BE2C (cell line): Measurements from ENCODE around the gene AURKAIP1.
"Not testable (repeated sequence)": the region's sequence is repeated elsewhere in the genome, so short reads cannot be mapped to it uniquely, and the experiment has no call there.

Experiments used
- DNase-seq: peaks from one replicate; pipeline ENCODE4 v3.0.0-alpha.2; 2020
- H3K27me3 ChIP-seq: fragments of 250-450 bp; sonication (Bioruptor Pico); 2 replicates; pipeline ENCODE4 v1.5.1; 2020; ENCODE audit warnings: mild to moderate bottlenecking
- H3K36me3 ChIP-seq: fragments of 250-450 bp; sonication (Bioruptor Pico); 2 replicates; pipeline ENCODE4 v1.5.1; 2020; ENCODE audit warnings: mild to moderate bottlenecking
- H3K4me1 ChIP-seq: fragments of 250-450 bp; sonication (Bioruptor Pico); 2 replicates; pipeline ENCODE4 v1.5.1; 2020
- H3K4me3 ChIP-seq: 2 replicates; pipeline ENCODE4 v1.5.1; 2011; ENCODE audit warnings: low read depth, low read length
- H3K9me3 ChIP-seq: fragments of 250-450 bp; sonication (Bioruptor Pico); 2 replicates; pipeline ENCODE4 v1.5.1; 2020
- TF ChIP-seq, protein P1 (sequence below): IDR thresholded peaks from 2 replicates; pipeline ENCODE4 v1.5.1; 2012; ENCODE audit warnings: mild to moderate bottlenecking, low read depth, low read length

AURKAIP1 gene

DNA sequence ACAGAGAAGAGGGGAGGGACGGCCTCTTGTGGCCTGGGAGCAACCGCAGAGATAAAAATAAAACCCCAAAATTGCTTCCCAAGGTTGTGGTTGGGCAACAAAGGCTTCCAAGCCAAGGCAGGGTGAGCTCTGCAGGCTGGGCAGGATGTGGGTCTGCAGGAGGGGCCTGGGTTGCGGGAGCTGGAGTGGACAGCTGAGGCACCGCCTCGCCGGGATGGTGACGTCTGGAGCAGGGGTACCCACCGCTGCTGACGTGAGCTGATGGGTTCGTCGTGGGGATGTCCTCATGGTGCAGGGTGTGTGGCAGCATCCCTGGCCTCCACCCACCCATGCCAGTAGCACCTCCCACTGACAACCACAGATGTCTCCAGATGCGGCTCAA lies 3.7 kb downstream of the AURKAIP1 start:
- DNase-seq = no peak
- H3K9me3 ChIP-seq = no peaks in the 10 kb centered on the region
- H3K36me3 ChIP-seq = peaks cover 28% of the 10 kb centered on the region
- TF ChIP-seq, protein P1, sequence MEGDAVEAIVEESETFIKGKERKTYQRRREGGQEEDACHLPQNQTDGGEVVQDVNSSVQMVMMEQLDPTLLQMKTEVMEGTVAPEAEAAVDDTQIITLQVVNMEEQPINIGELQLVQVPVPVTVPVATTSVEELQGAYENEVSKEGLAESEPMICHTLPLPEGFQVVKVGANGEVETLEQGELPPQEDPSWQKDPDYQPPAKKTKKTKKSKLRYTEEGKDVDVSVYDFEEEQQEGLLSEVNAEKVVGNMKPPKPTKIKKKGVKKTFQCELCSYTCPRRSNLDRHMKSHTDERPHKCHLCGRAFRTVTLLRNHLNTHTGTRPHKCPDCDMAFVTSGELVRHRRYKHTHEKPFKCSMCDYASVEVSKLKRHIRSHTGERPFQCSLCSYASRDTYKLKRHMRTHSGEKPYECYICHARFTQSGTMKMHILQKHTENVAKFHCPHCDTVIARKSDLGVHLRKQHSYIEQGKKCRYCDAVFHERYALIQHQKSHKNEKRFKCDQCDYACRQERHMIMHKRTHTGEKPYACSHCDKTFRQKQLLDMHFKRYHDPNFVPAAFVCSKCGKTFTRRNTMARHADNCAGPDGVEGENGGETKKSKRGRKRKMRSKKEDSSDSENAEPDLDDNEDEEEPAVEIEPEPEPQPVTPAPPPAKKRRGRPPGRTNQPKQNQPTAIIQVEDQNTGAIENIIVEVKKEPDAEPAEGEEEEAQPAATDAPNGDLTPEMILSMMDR = no peak
- H3K4me1 ChIP-seq = peaks cover 3% of the 10 kb centered on the region; the same call in 1 of the 2 replicates
- no peaks in the 10 kb centered on the region for H3K27me3 ChIP-seq
- no peak overlapping the region for H3K4me3 ChIP-seq

DNA sequence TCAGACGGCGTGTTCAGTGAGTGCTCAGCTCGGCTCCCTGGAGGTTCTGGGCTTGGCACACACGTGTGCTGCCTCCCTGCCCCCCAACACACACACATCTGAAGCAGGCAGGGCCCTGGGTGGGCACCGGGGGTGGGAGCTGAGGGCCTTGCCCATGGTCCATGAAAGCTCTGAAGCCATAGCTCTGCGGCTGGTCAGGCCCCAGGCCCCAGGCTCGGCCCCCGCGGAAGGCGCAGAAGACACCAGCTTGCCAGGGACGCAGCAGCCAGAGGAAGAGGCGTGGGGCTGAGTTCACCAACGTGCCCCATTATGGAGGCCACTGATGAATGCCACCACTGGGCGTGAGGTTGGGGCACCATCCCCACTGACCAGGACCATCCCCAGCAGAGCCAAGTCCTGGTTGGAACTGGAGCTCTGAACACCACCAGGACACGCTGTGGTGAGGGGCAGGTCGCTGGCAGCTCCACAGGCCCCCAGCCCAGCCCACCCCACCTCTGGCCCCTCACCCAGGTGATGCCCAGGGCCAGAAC lies 4.2 kb downstream of the AURKAIP1 start:
- no peaks in the 10 kb centered on the region for H3K9me3 ChIP-seq
- H3K36me3 ChIP-seq = peaks cover 28% of the 10 kb centered on the region
- DNase-seq = no peak
- TF ChIP-seq, protein P1 = no peak
- H3K4me1 ChIP-seq = peaks cover 3% of the 10 kb centered on the region; the same call in 1 of the 2 replicates
- H3K27me3 ChIP-seq = no peaks in the 10 kb centered on the region
- no peak overlapping the region for H3K4me3 ChIP-seq

DNA sequence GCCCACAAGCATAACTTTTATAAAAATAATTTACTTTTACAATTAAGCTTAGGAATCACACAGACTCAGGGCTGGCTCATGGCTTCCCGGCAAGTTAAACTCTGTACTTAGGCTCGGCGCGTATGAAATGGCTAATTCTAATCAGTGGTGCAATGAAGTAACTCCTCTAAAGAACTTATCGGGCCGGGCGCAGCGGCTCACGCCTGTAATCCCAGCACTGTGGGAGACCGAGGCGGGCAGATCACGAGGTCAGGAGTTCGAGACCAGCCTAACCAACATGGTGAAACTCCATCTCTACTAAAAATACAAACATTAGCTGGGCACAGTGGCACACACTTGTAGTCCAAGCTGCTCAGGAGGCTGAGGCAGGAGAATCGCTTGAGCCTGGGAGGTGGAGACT lies 4.9 kb downstream of the AURKAIP1 start:
- not testable (repeated sequence) for H3K27me3 ChIP-seq, DNase-seq, H3K9me3 ChIP-seq, H3K4me3 ChIP-seq, H3K4me1 ChIP-seq
- peaks cover 28% of the 10 kb centered on the region for H3K36me3 ChIP-seq

DNA sequence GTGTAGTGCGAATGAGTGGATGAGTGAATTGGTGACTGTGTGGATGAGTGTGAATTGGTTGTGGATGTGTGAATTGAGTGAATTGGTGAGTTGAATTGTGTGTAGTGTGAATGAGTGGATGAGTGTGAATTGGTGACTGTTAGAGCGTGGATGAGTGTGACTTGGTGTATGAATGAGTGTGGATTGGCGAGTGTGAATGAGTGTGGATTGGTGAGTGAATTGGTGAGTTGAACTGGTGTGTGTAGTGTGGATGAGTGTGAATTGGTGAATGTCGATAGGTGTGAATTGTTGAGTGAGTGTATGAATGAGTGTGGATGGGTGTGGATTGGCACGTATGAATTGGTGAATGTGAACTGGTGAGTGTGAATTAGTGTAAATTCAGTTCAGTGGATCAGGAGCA lies 7.7 kb downstream of the AURKAIP1 start:
- no peak overlapping the region for H3K4me3 ChIP-seq
- H3K9me3 ChIP-seq = no peaks in the 10 kb centered on the region
- peaks cover 3% of the 10 kb centered on the region; the same call in 1 of the 2 replicates for H3K4me1 ChIP-seq
- TF ChIP-seq, protein P1 = no peak
- no peaks in the 10 kb centered on the region for H3K27me3 ChIP-seq
- H3K36me3 ChIP-seq = peaks cover 11% of the 10 kb centered on the region
- no peak for DNase-seq

DNA sequence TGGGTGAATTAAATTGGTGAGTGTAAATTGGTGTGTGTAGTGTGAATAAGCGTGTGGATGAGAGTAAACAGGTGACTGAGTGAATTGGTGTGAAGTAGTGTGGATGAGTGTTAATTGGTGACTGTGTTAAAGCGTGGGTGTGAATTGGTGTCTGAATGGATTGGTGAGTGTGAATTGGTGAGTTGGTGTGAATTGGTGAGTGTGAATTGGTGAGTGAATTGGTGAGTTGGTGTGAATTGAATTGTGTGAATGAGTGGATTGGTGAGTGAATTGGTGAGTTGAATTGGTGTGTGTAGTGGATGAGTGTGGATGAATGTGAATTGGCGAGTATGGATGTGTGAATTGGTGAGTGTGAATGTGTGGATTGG lies 8.3 kb downstream of the AURKAIP1 start:
- Histone ChIP-seq H3K27me3 (no peaks in the 10 kb centered on the region), H3K4me3 (no peak overlapping the region)
- TF ChIP-seq, protein P1 = no peak

DNA sequence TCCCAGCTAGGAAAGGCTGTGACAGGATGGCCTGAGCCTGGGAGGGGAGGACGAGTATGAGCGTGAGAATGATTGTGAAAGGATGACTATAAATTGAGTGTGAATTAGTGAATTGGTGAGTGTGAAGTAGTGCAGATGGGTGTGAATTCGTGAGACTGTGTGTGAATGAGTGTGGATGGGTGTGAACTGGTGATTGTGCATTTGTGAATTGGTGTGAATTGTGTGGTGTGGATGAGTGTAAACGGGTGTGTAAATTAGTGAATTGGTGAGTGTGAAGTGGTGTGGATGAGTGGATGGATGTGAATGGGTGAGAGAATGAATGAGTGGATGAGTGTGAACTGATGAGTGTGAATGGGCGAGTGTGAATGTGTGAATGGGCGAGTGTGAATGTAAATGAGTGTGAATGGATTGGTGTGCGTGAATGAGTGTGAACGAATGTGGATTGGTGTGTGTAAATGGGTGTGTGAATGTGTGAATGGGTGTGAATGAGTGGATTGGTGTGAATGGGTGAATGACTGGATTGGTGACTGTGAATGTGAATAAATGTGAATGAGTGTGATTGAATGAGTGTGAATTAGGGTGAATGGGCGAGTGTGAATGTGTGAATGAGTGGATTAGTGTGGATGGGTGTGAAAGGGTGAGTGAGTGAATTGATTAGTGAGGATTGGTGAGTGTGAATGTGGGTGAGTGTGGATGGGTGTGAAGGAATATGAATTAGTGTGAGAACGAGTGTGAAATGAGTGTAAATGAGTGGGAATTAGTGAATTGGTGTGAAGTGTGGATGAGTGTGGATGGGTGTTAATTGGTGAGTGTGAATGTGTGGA lies 8.9 kb downstream of the AURKAIP1 start:
- H3K27me3 ChIP-seq = no peaks in the 10 kb centered on the region
- DNase-seq = no peak
- H3K9me3 ChIP-seq = no peaks in the 10 kb centered on the region
- no peaks in the 10 kb centered on the region for H3K36me3 ChIP-seq
- H3K4me1 ChIP-seq = no peaks in the 10 kb centered on the region
- TF ChIP-seq, protein P1 = no peak
- no peak overlapping the region for H3K4me3 ChIP-seq

More for the DNA sequence above, 8.3 kb downstream of the AURKAIP1 start:
- no peak for DNase-seq
- Histone ChIP-seq H3K36me3 (peaks cover 4% of the 10 kb centered on the region), H3K9me3 (no peaks in the 10 kb centered on the region), H3K4me1 (peaks cover under 1% of the 10 kb centered on the region; the same call in 1 of the 2 replicates)
